Renal cortical epithelial cell (primary cell): ENCODE measurements around the gene LBH. TPM values are rescaled to one million over a fixed set of nuclear protein-coding genes. Genes with fewer than 3 reads are reported as not detected.

Experiments used
- DNase-seq: peaks from one replicate; pipeline ENCODE4 v3.0.0-alpha.2; 2011; ENCODE audit warnings: low read depth
- total RNA-seq: library from RNA; depleted of rRNA; stranded (reverse); fragments of >200 nt; gene quantifications from 2 replicates; pipeline ENCODE4 v1.2.3, GENCODE V29; 2014

Gene LBH
- 22.7 and 47.9 TPM in 2 replicates for total RNA-seq

DNA sequence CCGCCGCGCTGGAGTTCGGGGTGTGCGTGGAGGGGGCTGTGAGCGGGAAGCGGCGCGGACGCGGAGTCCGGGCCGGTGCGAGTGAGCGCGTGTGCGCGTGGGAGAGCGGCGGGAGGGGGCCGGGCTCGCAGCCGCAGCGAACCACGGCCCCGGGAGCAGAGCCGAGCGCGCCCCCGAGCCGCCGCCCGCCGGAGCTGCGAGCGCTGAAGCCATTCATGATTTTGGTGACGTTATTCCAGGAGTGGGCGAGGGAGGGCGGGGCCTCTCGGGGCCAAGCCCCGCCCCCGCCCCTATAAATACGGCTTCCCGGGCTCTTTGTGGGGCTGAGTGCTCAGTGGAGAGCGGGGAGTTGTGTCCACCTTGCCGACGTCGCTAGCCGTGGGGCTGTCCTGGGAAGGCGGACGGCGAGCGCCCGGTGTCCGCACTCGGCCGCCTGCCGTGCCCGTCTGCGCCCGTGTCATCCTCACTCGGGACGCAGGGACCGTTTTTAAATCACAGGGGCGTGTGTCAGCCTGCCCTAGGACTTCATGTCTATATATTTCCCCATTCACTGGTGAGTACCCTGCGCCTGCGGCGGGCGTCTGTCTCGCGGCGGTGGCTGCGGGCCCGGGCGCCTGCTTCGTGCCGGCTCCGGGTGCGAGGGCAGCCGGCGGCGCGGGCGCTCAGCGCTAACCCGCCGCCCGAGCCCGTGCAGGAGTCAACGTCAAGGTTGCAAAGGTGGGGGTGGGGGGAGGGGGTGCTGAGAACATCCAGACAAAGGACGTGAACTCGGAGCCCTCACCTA is at the start of gene LBH:
Gene LBH, plus strand, starts transcription at position 323 of the 784 bp plus-strand sequence. Its CDS starts 205 bp downstream, at position 528.
- DNase-seq = peak; percentile 57

- no peak for DNase-seq
Measured at GRCh38 chr2:30184035-30184434, 47.3 kb upstream of the LBH start.

DNA sequence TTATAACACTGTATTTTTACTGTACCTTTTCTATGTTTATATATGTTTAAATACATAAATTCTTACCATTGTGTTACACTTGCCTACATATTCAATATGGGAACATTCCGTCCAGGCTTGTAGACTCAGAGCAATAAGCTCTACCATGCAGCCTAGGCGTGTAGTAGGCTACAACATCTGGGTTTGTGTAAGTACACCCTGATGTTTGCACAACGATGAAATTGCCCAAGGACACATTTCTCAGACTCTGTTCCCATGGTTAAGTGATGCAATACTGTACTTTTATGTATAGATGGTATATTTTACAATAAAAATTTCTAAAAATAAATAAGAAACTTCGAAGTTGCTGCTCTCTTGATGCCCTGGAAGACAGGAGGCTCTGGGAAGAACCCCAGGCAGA is 46.2 kb upstream of the LBH start:
- no peak for DNase-seq

- DNase-seq = no peak
Measured at GRCh38 chr2:30188292-30188691, 43.0 kb upstream of the LBH start.

- no peak for DNase-seq
Measured at GRCh38 chr2:30190637-30191036, 40.7 kb upstream of the LBH start.

DNA sequence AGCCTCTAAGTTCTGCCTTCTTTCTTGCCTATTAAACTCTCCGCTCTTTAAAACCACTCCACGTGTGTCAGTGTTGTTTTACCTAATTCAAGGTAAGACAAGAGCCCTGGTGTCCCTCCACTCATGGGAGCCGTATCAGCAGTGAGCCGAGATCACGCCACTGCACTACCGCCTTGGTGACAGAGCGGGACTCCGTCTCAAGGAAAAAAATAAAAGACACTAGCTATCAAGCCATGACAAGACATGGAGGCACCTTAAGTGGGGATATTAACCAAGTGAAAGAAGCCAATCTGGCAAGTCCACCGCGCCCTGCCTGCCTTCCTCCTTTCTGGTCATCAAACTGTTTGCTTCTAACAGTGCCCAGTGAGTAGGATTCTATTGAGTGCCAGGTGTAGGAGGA is 40.2 kb upstream of the LBH start:
- DNase-seq = no peak

DNA sequence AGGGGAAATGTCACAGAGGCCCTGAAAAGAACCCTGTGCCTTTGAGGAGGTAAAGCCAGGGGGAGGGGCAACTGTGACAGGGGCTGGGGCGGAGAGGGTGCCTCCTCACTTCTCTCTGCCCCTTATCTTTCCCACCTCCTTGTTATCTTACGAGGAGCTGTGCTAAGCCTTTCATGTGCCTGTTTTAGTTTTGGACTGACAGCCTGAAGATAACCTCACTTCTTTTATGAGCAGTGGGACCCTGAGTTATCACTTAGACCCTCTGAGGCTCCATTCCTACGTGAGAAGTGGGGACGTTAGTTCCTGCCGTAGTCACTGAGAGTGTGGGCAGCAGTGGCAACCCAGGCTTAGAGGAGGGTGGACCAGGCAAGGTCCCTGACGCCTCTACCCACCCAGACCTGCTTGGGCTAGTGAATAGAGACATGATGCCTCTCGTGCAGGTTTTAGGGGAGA is 39.5 kb upstream of the LBH start:
- DNase-seq = no peak

DNA sequence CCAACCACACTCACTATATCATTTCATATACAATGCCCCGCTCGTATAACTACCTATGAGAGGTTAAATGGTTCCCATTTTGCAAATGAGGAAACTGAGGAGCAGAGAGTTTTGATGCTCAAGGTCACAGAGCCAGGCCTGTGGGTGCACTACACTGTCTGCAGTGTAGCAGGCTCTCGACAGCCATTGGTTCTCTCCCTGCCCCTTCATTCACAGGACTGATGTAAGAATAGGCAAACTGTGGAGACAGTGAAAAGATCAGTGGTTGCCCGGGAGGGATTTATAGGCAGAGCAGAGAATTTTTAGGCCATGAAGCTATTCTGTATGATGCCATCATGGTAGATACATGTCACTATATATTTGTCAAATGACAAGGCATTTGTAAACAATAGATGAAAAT is 39.0 kb upstream of the LBH start:
- DNase-seq = no peak

- no peak for DNase-seq
Measured at GRCh38 chr2:30193104-30193681, 38.1 kb upstream of the LBH start.

- DNase-seq = no peak
Measured at GRCh38 chr2:30194421-30194820, 36.9 kb upstream of the LBH start.

- no peak for DNase-seq
Measured at GRCh38 chr2:30195016-30195415, 36.3 kb upstream of the LBH start.

DNA sequence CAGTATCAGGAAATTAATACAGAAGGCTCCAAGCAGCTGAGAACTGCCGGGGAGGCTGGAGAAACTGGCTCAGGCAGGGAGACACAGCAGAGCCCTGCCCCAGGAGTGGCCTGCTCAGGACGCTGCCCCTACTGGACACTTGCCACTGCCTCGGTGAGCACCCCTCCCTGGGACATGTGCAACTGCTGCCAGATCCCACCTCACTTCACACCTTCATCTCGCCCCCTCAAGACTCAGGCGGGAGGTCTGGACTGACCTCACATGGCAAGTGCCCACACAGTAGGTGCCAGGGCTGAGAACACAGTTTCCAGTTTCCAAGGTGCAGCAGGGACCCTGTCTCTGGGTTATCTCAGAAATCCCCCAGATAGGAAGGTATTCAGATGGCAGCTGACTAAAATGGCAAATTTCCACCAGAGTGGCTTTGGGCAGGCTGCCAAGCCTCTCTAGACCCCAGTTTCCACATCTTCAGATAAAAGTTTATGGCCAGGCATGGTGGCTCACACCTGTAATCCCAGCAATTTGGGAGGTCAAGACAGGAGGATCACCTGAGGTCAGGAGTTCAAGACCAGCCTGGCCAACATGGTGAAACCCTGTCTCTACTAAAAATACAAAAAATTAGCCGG is 33.7 kb upstream of the LBH start:
- DNase-seq = no peak

DNA sequence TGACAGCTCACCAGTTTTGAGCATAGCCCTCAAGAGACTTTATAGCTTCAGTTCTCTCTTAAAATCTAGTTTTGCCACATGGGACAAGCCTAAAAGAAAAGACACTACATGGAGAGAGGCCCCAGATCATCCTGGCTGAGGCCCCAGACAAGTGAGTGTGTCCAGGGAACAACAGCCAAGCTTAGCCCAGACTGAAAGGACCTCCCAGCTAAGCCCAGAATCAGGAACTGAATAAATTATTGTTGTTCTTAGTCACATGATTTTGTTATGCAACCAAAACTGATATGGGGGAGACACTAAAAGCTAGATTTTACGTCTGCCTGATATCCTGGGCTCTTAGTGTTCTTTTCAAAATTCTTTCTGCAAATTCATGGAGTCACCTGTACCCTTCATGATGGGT is 29.3 kb upstream of the LBH start:
- DNase-seq = no peak

GRCh38 chr2:30203156-30203555 is 28.2 kb upstream of the LBH start:
- no peak for DNase-seq

- no peak for DNase-seq
Measured at GRCh38 chr2:30204281-30204680, 27.1 kb upstream of the LBH start.

DNA sequence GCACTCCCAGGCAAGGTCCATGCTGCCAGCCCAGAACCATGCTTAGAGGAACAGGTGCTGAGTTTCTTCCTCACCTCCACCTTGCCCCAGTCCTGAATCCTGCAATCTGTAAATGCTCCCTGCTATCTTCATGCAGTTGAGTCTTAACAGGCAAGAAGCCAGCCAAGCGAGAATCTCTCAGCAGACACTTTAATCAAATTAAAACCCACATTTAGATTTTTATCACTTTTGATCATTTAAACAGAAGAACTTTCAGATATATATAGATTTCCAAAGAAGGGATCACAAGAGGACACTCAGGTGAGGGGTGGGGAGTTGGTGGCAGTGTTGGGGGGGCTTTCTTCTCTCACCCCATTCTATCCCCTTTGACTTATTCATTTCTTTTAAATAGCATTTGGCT is 25.9 kb upstream of the LBH start:
- no peak for DNase-seq

DNA sequence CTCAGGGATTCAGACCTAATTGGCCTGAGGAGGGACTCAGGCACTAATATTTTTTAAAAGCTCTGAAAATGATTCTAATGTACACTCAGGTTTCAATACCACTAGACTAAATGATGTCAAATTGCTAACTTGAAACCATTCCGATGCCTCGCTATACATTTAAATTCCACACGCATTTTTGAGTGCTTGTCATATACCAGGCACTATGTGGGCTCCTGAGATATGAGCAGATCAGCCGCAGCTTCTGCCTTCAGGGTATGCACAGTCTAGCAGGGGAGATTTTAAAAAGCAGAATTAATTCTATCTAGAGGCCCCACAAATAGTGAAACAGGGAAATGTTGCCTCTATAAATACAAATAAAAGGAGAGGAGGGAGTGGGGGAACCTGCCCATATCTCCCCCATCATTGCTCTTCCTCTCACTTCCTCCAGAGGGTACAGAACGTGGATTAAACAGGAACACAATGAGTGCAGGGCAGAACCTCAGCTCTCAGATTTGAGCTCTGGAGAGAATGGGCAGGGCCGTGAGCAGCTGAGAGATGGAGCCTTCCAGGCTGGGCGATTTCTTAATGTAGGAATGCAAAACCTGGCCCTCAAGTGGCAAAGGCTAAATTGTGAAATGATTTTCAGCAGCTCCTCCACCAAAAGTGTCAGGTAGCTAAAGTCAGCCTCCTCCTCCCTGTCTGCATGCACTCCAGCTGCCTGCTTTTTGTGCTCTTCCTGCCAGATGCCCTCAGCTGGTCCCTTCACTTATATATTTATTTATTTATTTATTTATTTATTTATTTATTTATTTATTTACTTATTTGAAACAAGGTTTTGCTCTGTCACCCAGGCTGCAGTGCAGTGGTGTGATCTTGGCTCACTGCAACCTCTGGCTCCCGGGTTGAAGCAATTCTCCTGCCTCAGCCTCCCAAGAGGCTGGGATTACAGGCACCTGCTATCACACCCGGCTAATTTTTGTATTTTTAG is 24.6 kb upstream of the LBH start:
- no peak for DNase-seq

- DNase-seq = peak; percentile 66
Measured at GRCh38 chr2:30208453-30208852, 22.9 kb upstream of the LBH start.

- DNase-seq = no peak
Measured at GRCh38 chr2:30209227-30209626, 22.1 kb upstream of the LBH start.

DNA sequence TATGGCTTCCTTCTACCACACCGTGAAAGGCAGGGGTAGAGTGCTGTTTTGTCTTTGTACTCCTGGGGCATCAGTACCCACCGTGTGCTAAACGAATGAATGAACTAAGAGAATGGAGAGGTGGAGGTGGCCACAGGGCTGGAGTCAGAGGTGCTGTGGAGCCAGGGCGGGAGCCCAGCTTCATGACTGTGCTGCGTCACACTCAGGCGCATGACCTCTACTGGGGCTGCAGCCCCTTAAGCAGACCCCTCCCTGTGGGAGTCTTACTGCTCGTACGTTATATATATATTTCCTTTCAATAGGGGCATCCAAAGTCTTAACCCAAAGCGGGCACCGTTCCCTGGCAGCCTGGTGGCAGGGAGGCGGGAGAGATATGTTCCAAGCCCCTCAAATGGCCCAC is 18.0 kb upstream of the LBH start:
- no peak for DNase-seq

DNA sequence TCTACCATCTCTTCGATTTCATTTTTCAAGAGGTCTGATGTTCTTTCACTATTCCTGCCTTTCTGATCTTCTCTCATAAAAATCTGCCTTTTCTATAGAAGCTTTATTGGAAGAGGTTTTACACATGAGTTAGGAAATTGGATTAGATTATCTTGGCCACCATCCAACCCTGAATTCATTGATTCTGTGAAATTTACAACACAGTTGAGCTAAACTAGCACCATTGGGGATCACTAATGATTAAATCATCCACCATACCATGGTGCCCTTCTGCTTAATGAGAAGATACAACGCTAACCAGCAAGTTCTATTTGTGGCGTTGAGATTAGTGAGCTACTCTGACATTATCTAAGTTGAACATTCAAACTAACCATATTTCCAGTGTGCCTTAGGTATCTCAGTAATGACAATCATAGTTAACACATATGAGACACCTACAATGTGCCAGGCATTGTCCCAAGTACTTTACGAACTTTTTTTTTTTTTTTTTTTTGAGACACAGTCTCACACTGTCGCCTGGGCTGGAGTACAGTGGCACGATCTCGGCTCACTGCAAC is 17.3 kb upstream of the LBH start:
- no peak for DNase-seq

GRCh38 chr2:30216157-30216556 is 15.2 kb upstream of the LBH start:
- DNase-seq = no peak
